ENCODE measurements around the gene YTHDC1.

DNA sequence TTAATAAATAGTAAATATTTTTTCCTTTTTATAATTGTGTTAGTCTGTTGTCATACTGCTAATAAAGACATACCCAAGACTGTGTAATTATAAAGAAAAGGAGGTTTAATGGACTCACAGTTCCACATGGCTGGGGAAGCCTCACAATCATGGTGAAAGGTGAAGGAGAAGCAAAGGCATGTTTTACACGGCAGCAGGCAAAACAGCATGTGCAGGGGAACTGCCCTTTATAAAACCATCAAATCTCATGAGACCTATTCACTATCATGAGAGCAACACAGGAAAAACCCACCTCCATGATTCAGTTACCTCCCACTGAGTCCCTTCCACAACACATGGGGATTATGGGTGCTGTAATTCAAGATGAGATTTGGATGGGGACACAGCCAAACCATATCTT is 58.6 kb downstream of the YTHDC1 start:
- TF ChIP-seq EZH2 (IDR thresholded peaks at IDR 0.05; ENCODE audit: borderline replicate concordance) (no peak), EZH2phosphoT487 (IDR thresholded peaks at IDR 0.05; ENCODE audit: low read depth, severe bottlenecking, unreplicated experiment) (no peak)
- TF ChIP-seq, protein P1, sequence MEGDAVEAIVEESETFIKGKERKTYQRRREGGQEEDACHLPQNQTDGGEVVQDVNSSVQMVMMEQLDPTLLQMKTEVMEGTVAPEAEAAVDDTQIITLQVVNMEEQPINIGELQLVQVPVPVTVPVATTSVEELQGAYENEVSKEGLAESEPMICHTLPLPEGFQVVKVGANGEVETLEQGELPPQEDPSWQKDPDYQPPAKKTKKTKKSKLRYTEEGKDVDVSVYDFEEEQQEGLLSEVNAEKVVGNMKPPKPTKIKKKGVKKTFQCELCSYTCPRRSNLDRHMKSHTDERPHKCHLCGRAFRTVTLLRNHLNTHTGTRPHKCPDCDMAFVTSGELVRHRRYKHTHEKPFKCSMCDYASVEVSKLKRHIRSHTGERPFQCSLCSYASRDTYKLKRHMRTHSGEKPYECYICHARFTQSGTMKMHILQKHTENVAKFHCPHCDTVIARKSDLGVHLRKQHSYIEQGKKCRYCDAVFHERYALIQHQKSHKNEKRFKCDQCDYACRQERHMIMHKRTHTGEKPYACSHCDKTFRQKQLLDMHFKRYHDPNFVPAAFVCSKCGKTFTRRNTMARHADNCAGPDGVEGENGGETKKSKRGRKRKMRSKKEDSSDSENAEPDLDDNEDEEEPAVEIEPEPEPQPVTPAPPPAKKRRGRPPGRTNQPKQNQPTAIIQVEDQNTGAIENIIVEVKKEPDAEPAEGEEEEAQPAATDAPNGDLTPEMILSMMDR (IDR thresholded peaks at IDR 0.05; ENCODE audit: poor library complexity): no peak
